ENCODE results near the gene PIPOX.

GRCh38 chr17:29077320-29077719, 34.4 kb downstream of the PIPOX start:
- TF ChIP-seq PKNOX1 (IDR thresholded peaks at IDR 0.05), result no peak
- no peak for TF ChIP-seq BHLHE40 (IDR thresholded peaks at IDR 0.05; ENCODE audit: borderline replicate concordance)
- no peak for TF ChIP-seq SUZ12 (IDR thresholded peaks at IDR 0.05)
- TF ChIP-seq LEF1 (IDR thresholded peaks at IDR 0.05; ENCODE audit: borderline replicate concordance), result no peak
- TF ChIP-seq FOXM1 (IDR thresholded peaks at IDR 0.05; ENCODE audit: borderline replicate concordance), result no peak
- TF ChIP-seq FOXK2 (IDR thresholded peaks at IDR 0.05), result no peak
- TF ChIP-seq NFRKB (IDR thresholded peaks at IDR 0.05), result no peak

Measured in HEK293T (cell line).